Measurements from ENCODE around the gene OR2G6.
"Not testable (repeated sequence)": the region's sequence is repeated elsewhere in the genome, so short reads cannot be mapped to it uniquely, and the experiment has no call there.

The OR2G6 gene

GRCh38 chr1:248507773-248508172 lies at the start of gene OR2G6:
Gene OR2G6 (plus strand): TSS chr1:248508073. CDS start chr1:248521647, 13,574 bp downstream.
- DNase-seq (ENCODE audit: insufficient read length, low spot score) = not testable (repeated sequence)
- FAIRE-seq = peak; percentile 85

DNA sequence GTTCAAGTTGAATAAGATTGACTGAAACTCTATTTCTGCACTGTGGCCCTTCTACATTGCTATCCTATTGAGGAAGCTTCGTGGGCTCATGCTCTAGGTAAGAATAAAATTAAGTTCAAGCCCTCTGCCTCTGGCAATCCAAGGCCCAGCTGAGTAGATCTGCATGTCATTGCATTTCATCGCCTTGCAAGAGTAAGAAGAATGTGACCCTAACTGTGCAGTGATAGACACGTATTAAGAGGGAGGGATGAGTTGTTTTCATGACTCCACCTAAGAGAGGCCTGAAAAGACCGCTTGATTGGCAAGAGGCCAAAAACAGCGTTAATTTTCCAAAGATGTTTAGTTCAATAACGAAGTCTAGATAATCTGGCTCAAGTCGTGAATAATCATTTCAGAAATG lies 48.8 kb upstream of the OR2G6 start:
- FAIRE-seq; DNase-seq (ENCODE audit: insufficient read length, low spot score): not testable (repeated sequence)

- DNase-seq (ENCODE audit: insufficient read length, low spot score) (no peak), FAIRE-seq (no peak)
- no peak for TF ChIP-seq CTCF (IDR thresholded peaks at IDR 0.05; ENCODE audit: insufficient read depth, missing control alignments)
These were observed 36.7 kb upstream of the OR2G6 start for GRCh38 chr1:248471154-248471553.

- not testable (repeated sequence) for FAIRE-seq; DNase-seq (ENCODE audit: insufficient read length, low spot score)
These were observed 35.8 kb upstream of the OR2G6 start for GRCh38 chr1:248472111-248472510.

DNA sequence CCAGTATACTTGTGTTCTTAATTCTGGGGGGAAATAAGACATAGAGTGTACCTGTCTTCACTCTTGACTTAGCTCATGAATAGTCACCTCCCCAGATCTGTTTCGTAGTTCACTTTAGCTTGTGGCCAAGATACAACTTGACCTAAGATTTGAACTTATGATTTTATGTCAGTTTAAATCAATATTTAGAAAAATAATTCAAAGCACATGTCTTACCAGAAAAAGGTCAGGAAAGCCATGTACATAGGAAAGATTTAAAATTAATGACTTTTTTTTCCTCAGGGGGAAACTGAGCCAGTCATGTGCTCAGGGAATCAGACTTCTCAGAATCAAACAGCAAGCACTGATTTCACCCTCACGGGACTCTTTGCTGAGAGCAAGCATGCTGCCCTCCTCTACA lies 34.8 kb upstream of the OR2G6 start, which contains the start of gene OR2T3:
OR2T3 (plus strand) TSS at position 301 of the 400 bp plus-strand sequence; CDS start at position 301, 0 bp downstream.
- FAIRE-seq; DNase-seq (ENCODE audit: insufficient read length, low spot score): not testable (repeated sequence)

DNA sequence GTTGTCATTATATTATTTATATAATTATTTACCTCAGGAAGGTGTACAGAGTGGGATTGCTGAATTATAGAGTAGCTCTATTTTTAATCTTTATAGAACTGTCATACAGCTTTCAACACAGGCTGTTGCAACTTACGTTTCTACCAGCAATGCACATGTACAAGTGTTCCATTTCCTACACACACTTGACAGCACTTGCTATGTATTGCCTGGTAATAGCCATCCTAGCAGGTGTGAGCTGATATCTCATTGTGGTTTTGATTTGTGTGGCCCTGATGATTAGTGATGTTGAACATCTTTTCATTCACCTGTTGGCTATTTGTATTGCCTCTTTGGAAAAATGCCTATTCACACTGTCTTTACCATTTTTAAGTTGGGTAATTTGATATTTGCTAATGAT lies 32.2 kb upstream of the OR2G6 start:
- DNase-seq (ENCODE audit: insufficient read length, low spot score); FAIRE-seq: not testable (repeated sequence)

- FAIRE-seq; DNase-seq (ENCODE audit: insufficient read length, low spot score): not testable (repeated sequence)
These were observed 25.9 kb upstream of the OR2G6 start for GRCh38 chr1:248481686-248482579.

- DNase-seq (ENCODE audit: insufficient read length, low spot score); FAIRE-seq: not testable (repeated sequence)
These were observed 19.6 kb upstream of the OR2G6 start, which contains the start of gene OR2T5 for GRCh38 chr1:248488289-248488688. Gene OR2T5 (plus strand): TSS chr1:248488589. CDS start chr1:248488589, 0 bp downstream.

DNA sequence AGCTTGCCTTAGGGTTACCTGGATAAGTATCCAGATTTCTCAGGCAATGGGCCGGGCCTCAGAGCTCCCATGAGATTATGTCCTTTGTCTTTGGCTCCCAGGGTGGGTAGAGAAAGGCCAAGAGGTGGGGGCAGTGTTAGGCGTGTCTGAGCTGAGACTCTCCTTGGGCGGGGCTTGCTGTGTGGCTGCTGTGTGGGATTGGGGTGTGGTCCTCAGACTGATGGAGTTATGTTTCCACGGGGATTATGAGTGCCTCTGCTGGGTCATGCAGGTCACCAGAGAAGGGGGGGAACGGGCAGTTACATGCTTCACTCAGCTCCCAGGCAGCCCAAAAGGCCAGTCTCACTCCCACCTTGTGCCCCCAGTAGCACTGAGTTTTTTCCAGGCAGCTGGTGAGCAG lies 11.2 kb upstream of the OR2G6 start:
- FAIRE-seq; DNase-seq (ENCODE audit: insufficient read length, low spot score): not testable (repeated sequence)

GRCh38 chr1:248500305-248501035 lies 7.4 kb upstream of the OR2G6 start:
- DNase-seq (ENCODE audit: insufficient read length, low spot score) = not testable (repeated sequence)

GRCh38 chr1:248510217-248510616 lies 2.3 kb downstream of the OR2G6 start:
- peak; percentile 84 for FAIRE-seq
- not testable (repeated sequence) for DNase-seq (ENCODE audit: insufficient read length, low spot score)

More at GRCh38 chr1:248500305-248501035, 7.4 kb upstream of the OR2G6 start:
- FAIRE-seq = not testable (repeated sequence)

DNA sequence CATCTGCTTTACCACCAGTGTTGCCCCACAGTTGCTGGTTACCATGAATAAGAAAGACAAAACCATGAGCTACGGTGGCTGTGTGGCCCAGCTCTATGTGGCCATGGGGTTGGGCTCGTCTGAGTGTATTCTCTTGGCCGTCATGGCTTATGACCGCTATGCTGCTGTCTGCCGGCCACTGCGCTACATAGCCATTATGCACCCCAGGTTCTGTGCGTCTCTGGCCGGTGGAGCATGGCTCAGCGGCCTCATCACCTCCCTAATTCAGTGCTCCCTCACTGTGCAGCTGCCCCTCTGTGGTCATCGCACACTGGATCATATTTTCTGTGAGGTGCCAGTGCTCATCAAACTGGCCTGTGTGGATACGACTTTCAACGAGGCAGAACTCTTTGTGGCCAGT lies 14.0 kb downstream of the OR2G6 start:
- TF ChIP-seq CTCF (IDR thresholded peaks at IDR 0.05; ENCODE audit: insufficient read depth, missing control alignments) = no peak
- FAIRE-seq (no peak), DNase-seq (ENCODE audit: insufficient read length, low spot score) (no peak)

DNA sequence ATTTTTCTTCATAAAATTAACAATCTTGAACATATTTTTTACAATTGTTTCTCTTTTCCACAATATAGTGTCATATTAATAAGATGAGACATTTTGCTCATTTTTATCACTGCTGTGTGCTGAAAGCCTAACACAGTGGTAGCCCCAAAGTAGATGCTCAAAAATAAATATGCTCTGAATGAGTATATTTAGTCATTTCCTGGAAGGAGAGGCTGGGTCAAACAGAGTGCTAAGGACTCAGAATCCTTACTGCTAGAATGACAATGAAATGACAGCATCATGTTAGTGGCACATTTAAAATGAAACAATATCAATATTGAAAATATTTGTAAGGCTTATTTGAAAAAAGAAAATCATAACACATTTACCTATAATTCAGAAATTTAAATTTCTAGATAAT lies 29.6 kb downstream of the OR2G6 start:
- DNase-seq (ENCODE audit: insufficient read length, low spot score) = not testable (repeated sequence)
- peak; percentile 44 for FAIRE-seq

- not testable (repeated sequence) for DNase-seq (ENCODE audit: insufficient read length, low spot score); FAIRE-seq
These were observed 39.5 kb downstream of the OR2G6 start for GRCh38 chr1:248547383-248547782.

- DNase-seq (ENCODE audit: insufficient read length, low spot score); FAIRE-seq: not testable (repeated sequence)
These were observed 43.2 kb downstream of the OR2G6 start for GRCh38 chr1:248551027-248551426.

GRCh38 chr1:248562672-248563071 lies 54.8 kb downstream of the OR2G6 start, which contains the start of gene OR2T29:
Gene OR2T29 (minus strand): TSS chr1:248562772. CDS start chr1:248559491, 3,281 bp downstream.
- FAIRE-seq; DNase-seq (ENCODE audit: insufficient read length, low spot score): not testable (repeated sequence)
